Right forelimb (tissue), 1 donor: ENCODE results near the gene EXOC6.

Experiments
- DNase-seq: peaks from one replicate; pipeline ENCODE4 v3.0.0-alpha.2; 2018

The EXOC6 gene

GRCh38 chr10:92834986-92835385 is 13.3 kb upstream of the EXOC6 start:
- no peak for DNase-seq

GRCh38 chr10:92837456-92837855 is 10.9 kb upstream of the EXOC6 start:
- DNase-seq, result no peak

- DNase-seq, result peak; percentile 67
Measured at GRCh38 chr10:92839191-92840085, 8.9 kb upstream of the EXOC6 start.

DNA sequence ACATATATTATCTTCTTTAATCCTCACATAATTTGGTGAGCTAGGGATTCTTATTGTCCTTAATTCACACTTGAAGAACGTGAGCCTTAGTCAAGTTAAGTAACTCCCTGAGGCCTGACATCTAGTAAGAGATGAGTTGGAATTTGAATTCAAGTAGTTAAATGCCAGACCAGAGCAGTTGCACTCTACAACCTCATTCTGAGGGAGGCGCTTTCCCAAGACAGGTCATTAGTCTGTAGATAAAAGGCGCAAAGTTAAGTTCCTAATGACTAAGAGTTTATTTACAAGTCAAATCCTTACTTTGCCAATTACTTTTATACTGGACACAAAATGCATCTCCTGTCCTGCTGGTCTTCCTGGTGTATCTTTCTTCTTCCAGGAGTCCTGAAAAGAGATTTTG is 3.6 kb upstream of the EXOC6 start:
- no peak for DNase-seq

- no peak for DNase-seq
Measured at GRCh38 chr10:92845921-92846320, 2.4 kb upstream of the EXOC6 start.

GRCh38 chr10:92846344-92846743 is 2.0 kb upstream of the EXOC6 start:
- no peak for DNase-seq

- DNase-seq, result no peak
Measured at GRCh38 chr10:92846854-92847201, 1.5 kb upstream of the EXOC6 start.

GRCh38 chr10:92847202-92847864 is 987 bp upstream of the EXOC6 start:
- no peak for DNase-seq

- no peak for DNase-seq
Measured at GRCh38 chr10:92848037-92848440, 281 bp upstream of the EXOC6 start.

DNA sequence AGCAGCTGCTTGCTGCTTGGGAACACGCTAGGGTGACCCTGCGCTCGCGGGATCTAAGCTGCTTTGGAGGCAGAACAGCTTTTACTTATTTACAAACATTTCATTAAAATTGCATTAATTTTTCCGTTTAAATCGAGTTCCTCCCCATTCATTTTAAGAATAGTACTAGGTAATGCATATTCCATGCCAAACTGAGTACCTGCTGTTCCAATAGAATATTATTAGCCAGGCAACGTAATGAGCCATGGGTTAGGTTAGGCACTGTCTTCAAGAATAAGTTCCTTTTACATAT is 860 bp downstream of the EXOC6 start:
- no peak for DNase-seq

DNA sequence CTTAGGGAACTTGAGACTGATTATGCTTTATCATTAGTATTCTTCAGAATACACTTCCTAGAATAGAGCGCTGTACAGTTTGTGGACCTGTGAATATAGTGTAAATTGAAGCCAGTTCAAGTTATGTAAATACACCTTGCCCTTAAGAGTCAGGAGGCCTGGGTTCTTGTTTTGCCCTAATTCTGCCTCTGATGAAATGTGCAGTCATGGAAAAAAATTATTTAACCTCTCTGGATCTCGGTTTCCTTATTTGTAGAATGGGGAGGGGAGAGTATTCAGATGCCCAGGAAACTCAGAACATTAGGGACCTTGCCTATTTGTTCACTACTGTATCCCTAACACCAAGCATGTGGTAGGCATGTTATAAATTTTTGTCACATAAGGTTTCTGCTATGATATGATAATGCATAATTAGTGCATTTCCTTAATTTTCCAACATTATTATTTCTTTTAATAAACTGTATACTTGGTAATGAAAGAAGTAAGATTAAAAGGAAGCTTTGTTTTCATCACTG is 1.3 kb downstream of the EXOC6 start:
- no peak for DNase-seq

DNA sequence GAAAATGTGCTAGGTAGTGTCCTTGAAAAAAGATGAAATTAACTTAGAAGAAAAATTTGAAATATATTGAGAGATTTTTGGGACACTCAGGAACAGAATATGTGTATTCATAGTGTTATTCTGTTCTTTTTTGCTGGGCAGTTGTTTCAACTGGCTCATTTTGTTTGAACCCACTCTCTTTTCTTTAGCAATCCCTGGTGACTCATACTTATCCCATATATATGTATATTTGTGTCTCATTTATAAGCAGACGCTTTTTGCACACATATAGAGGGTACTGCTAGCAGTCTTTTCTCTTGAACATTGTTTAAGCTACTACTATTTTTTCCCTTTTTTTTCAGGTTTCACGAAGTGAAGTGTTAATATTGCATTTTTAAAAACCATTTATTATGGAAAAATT is 1.9 kb downstream of the EXOC6 start:
- DNase-seq, result no peak

DNA sequence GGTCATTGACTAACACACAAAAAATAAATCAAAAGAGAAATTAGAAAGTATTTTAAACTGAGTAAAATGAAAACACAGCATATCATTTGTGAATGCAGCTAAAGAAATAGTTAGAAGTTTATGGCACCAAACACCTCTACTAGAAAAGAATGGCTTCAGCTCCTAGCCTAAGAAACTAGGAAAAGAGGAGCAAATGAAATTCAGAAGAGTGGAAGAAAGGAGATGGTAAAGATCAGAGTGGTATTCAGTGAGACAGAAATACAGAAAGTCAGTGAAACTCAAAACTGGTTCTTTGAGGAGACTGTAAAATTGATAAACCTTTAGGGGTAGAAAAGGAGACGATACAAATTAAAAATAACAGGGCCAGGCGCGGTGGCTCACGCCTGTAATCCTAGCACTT is 2.7 kb downstream of the EXOC6 start:
- DNase-seq, result no peak

- no peak for DNase-seq
Measured at GRCh38 chr10:92855560-92855959, 7.2 kb downstream of the EXOC6 start.

DNA sequence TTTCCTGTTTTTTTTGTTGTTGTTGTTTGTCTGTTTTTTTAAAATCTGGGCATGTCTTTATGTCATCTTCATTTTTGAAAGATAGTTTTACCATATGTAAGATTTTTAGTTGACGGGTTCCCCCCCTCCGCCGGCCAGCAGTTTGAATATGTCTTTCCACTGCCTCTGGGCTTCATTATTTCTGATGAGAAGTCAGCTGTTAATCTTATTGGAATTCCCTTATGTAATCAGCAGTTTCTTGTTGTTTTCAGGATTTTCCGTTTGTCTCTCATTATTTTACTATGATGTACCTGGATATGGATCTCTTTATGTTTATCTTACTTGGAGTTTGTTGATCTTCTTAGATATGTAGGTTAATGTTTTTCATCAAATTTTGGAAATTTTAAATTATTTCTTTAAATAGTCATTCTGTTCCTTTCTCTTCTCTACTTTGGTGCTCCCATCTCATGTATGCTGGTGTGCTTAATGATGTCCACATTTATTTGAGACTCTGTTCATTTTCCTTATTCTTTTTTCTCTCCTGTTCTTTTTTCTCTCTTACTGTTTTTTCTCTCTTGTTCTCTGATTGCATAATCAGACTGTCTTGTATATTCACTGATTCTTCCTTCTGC is 9.7 kb downstream of the EXOC6 start:
- no peak for DNase-seq

- no peak for DNase-seq
Measured at GRCh38 chr10:92867235-92867634, 18.9 kb downstream of the EXOC6 start.

- no peak for DNase-seq
Measured at GRCh38 chr10:92868036-92868435, 19.7 kb downstream of the EXOC6 start.

- no peak for DNase-seq
Measured at GRCh38 chr10:92868557-92868956, 20.2 kb downstream of the EXOC6 start.

DNA sequence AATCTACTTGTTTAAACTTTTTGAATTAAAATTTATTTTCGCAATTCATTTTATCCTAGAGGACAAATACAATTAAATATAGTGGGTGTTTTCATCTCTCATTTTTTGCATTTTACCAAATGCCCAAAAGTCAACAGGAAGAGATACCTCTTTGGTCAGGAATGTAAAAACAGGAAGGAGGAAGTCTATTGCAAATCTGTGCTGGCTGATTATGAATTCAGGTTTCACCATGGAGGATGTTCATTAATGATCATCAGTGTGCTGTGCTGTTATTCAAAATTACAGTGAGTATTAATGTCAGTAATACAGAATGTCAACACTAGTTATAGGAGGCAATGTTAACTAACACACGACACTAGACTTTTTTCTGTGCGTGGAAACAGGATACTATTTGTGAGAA is 24.7 kb downstream of the EXOC6 start:
- no peak for DNase-seq

DNA sequence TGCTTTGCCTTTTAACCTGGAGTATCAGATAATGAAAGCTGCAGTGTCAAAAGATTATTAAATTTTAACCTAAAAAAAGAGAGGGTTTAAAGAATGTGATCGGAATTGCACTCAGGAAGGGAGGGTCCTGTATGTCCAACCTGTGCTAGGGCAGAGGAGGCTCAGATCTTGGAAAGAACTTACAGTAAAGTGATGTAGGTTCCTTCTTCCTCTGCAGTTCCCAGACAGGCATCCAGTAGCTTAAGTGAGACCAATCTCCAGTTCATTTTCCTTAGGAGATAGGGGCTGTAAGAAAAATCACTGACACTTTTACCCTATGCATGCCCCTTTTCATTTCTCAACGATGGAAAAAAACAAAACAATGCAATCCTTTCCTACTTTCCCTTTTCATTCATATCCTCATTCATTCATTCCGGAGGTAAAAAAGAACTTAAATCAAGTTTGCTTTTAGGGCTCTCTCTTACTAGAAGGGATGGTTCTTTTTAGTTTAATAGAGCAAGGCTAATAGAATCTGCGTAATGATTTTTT is 28.3 kb downstream of the EXOC6 start:
- no peak for DNase-seq

DNA sequence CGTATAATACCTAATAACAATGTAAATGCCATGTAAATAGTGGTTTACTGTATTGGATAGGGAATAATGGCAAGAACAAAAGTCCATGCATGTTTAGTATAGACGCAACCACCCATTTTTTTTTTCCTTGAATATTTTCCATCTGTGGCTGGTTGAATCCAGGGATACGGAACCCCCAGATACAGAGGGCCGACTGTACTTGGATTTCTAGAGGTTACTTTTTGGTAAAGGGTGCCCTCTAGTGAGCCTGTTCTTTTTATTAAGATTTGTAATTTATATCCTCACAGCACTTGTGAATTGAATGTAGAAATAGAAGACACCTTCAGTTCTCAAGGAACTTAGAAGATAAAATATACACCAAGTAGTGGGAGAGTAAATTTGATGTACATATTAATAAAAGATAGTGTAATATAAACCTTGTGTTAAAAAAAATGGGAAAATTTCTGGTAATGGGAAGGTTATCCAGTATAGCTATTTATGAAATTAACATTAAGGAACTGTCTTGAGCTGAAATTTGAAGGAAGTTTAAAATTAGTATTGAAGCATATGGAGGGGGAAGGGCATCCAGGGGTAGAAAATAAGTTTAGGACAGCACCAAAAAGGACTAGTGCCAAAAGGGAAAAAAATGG is 32.0 kb downstream of the EXOC6 start:
- DNase-seq, result no peak

GRCh38 chr10:92880917-92881316 is 32.6 kb downstream of the EXOC6 start:
- no peak for DNase-seq

GRCh38 chr10:92886334-92886961 is 38.1 kb downstream of the EXOC6 start:
- DNase-seq, result no peak
